GM21528 (cell line): ENCODE measurements around the gene RAC2.

Experiments used
- ATAC-seq: cut with Tn5 transposase; IDR thresholded peaks from one replicate; pipeline ENCODE4 v1.9.1; 2021; ENCODE audit warnings: mild to moderate bottlenecking, moderate library complexity; ENCODE audit not compliant: unreplicated experiment, low FRiP score

RAC2 gene

DNA sequence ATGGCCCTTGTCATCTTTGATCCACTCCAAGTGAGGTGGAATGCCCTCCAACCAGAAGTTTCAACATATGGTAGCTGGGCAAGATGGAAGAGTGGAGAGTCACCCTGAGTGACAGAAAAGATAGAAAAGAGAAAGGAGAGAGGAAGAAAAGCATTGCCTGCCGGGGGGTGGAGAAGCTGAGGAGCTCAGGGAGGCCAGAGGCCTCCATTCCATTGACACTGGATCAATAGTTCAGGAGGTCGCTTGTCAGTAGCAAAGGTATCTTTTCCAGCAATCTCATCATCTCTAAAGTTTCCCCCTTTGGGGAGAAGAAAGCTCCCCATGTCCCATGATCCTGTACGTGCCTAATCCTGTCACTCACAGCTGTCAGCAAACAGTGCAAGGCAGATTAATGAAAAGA is 49.3 kb downstream of the RAC2 start:
- no peak for ATAC-seq

DNA sequence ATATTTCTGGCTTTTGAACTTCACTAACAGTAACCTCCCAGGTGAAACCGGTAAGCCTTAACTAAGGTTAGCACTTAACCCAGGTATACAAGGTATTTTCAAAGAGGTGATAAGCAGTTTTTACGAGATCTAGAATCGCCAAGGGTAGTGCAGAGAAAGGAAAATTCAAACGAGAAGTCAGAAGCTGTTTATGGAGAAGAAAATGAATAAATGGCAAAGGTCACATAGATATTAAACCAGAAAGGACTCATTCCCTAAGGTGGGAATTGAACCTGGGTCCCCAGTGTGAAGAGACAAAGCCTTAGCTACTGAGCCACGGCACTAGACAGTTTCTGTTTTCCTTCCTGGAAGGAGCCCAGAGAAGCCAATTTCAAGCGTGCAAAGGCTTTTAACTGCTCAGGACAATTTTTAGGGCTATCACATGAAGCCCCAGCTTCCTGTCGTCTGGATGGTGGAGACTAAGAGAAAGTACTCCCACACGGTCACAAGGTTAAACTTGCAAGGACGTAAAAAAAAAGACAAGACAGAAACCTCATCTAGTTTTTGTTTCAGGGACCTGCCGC is 50.4 kb downstream of the RAC2 start:
- ATAC-seq, result no peak

DNA sequence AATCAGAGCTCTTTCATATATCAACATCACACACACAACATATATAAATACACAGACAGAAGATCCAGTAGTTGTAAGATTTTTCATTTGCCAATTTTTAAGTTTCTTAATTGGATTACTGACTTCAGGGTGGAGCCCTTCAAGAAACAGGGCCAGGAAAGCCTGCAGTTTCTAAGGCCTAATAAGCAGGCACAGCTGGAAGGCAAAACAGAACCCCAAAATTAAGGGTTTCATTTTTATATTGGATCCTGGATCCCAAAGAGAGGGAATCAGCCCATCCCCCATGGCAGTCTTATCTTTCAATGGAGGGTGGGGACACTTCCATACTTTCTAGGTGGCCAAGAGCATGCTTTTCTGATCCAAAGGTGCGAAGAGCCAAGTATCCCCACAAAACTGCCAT is 51.3 kb downstream of the RAC2 start:
- no peak for ATAC-seq

DNA sequence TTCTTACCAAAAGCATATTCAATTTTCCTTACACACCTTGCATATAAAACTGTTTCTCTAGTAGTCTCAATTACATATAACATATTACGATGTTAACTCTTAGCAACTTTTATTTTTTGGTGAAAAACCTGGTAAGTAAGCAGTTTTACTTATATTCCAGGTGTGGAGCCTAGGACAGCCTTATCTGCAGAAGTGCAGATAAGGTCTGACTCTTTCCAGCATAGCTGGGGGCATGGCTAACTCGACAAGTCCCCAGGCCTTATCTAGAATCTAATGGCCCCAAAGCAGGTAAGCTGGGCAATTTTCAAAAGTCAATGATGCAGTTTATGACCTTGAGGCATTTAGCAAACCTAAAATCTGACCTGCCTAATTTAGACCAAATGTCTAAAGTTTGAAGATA is 51.9 kb downstream of the RAC2 start:
- ATAC-seq, result no peak

DNA sequence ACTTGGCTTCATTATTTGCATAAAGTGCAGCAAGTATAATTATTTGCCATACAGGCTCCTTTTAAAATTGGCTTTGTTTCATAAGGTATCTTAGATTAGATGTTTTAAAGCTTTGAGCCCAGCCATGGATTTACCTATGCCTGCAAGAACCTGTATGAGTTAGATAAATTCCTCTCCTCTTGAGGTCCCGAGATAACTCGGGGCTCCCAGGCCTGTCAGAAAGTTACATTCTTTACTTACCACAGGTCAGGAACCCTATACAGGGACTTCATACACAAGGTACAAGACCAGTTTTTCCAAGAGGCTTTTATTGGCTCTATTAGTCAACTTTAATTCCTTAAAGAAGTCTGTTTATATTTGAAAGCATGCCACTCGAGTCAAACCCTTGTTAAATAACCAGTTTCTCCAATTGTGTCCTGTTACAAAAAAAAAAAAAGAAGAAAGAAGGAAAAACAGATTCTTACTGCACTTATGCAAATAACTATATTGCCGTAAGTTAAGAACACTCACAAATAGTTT is 53.7 kb downstream of the RAC2 start:
- ATAC-seq, result no peak

DNA sequence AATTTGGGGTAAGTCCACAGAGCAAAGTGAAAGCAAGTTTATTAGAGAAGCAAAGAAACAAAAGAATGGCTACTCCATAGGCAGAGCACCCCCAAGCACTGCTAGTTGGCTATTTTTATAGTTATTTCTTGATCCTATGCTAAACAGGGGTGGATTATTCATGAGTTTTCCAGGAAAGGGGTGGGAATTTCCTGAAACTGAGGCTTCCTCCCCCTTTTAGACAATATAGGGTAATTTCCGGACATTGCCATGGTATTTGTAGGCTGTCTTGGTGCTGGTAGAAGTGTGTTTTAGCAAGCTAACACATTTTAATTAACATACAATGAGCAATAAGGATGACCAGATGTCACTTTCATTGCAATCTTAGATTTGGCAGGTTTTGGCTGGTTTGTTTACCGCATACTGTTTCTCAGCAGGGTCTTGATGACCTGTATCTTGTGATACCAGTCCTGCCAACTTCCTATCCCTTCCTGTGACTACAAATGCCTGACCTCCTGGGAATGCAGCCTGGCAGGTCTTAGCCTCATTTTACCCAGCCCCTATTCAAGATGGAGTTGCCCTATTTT is 55.1 kb downstream of the RAC2 start:
- ATAC-seq, result no peak

DNA sequence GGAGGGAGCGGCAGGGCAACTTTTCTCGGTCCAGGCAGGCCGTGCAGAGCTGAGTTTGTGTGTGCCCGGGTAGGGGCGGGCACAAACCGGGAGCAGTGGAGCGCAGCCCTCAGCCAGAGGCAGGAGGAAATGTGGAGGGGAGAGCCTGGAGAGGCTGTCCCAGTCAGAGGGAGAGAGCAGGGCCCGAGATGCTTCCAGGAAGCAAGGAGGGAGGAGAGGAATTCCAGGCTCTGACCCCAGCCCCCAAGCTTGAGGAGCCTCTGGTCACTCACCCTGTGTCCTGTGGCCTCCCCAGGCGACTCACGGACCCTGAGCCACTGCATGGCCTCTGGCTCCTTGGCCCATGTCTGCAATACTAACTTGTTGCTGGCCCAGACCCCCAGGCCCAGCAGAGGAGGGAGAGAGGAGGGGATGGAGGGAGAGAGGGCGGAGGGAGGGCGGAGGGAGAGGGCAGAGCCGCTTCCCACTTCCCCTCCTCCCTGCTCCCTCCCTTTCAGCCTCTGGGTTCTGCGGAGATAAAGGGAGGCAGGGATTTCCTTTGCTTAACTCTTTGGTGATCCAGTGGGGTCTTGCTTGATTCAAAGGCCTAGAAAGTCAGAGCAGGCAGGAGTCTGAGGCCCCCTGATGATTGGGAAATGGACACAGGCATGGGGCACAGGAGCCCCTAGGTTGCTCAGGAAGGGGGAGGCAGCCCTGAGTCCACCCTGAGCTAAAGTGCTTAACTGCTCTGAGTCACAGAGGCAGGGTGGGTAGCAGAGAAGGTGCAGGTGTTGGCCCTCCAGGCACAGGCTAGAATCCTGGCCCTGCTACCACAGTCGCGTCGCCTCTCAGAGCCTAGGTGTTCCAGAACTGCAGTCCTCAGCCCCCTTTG is 55.9 kb downstream of the RAC2 start, which contains the start of gene C1QTNF6:
Gene C1QTNF6 (minus strand): TSS at position 357 of the 871 bp plus-strand sequence. CDS start 34 bp downstream, at position 323.
- ATAC-seq, result no peak

DNA sequence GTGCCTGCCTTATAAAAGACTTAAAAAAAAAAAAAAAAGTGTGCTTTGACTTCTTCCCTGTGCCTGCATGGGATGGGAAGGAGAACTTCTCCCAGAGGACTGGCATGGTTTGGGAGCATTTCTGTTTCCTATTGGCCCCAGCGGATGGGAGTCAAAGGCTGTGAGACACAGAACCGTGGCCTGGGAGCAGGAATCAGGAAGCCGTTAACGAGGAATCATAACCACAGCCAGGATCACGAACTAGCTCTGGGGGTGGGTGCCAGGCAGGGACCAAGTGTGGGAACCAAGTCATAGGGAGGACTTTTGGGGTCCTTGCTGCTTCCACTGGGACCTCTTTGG is 56.5 kb downstream of the RAC2 start:
- ATAC-seq, result no peak

DNA sequence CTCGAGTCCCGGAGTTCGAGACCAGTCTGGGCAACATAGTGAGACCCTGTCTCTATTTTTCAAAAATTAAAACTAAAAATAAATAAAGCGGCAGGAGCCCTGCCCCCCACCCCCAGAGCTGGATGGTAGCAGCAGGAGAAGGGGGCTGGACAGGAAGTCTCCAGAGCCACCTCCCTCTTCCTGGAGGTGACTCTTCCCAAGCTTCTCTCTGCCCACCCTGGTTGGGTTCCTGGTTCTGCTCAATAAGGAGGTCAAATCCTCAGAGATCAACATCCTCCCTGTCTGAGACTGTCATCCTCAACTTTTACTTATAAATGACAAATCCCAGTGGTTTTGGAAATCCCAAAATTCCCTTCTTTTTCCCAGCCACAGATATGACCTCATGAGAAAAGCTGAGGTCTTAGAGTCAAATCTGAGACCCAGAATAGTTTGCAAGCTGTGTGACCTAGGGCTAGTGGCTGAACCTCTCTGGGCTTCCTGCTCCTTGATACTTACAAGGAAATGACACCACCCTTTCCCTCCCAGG is 57.0 kb downstream of the RAC2 start:
- ATAC-seq, result no peak

DNA sequence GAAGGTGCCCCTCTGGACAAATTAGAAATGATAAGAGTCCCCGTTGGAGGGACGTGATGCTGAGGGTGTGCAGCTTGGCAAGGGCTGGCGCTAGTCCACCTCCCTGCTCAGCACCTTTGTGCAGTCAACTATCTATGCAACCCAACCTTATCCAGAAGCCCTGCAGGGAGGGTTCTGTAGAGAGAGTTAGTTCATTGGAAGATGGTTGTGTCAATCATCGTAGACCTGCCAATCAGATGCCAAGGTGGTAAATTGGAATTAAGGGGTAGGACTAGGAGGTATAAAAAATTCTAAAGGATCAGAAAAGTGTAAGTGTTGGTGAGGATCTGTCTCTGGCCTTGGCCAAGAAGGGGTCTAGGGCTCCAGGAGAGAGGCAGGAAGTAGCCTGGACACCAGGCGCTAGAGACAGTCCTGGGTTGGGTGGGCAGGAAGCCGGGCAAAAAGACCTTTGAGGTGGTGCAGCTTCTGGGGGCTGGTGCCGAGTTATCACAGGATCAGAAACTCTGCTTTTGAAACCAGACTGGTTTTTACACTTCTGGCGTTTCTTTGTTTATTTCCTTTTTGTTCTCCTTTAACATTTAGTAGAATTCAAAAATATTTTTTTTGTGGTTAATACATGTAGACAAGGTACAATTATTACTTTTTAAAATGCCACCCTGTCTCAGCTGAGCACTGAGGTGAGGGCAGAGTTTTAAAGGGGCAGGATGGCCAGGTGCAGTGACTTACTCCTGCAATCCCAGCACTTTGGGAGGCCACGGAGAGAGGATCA is 57.7 kb downstream of the RAC2 start:
- no peak for ATAC-seq

DNA sequence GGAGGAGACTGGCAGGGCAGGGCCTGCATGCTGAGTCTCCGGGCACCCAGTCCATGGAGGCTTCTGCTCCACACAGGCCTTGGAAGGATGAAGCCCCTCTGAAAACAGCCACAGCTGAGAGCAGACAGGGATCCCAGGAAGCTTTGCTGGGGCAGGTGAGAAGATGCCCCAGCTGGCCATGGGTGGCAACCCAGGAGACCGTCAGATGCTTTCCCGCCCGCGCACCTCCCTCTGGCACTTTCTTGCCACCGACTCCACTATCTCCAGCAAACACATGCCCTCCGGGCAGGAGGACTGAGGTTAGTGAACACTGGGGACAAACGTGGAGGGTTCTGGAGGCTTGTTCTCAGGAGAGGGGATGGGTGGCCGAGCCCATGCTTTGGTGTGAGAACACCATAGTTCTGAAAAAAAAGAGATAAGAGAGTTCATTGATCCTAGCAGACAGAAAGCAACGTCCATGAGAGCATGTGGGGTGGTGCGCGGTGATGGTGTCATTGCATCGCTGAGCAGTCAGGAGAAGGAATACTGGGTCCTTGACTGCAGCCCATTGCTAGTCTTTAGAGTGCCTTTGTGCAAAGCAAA is 58.3 kb downstream of the RAC2 start:
- no peak for ATAC-seq

DNA sequence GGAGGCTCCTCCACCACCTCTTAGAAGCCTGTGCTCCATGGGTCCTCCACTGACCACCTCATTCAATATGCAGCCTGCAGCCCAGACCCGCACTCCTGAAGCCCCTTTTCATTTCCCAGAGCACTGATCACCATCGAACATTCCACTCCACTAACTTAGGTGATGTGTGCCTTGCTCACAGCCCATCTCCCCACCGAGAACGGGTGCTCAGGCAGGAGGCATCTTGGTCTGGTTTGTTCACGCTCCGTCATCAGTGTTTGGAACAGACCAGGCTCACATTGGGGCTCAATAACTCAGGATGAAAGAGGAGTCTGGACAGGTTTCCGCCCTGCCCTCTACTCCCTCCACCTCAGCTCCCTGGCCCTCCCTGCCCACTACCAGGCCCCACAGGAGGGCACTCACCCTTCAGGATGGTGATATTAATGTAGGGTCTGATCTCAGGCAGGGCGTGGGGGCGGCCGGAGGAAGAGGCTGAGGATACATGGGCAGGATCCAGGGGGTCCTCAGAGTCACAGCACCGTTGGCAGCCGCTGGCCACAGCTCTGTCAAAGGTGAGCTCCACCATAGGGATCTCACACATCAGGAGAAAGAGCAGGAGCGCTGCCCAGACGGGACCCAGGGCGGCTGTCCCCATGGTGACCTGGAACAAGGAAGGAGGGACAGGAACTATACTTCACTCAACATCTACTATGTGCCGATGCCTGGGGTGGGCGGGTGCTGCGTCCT is 59.1 kb downstream of the RAC2 start:
- ATAC-seq, result no peak

DNA sequence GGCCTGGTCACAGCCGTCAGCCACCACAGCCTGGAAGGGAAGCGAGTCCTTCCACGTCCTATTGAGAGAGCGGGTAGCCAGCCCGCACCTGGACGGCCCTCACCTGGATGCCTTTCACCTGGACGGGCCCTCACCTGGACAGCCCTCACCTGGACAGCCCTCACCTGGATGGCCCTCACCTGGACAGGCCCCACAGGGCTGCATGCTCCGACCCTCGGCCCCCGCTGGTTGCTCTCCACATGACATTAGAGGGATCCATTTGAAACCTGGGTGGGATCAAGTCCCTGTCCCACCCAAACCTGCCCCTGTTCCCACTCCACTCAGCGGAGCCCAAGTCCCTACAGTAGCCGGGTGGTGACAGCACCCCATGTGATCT is 59.7 kb downstream of the RAC2 start:
- ATAC-seq, result no peak

DNA sequence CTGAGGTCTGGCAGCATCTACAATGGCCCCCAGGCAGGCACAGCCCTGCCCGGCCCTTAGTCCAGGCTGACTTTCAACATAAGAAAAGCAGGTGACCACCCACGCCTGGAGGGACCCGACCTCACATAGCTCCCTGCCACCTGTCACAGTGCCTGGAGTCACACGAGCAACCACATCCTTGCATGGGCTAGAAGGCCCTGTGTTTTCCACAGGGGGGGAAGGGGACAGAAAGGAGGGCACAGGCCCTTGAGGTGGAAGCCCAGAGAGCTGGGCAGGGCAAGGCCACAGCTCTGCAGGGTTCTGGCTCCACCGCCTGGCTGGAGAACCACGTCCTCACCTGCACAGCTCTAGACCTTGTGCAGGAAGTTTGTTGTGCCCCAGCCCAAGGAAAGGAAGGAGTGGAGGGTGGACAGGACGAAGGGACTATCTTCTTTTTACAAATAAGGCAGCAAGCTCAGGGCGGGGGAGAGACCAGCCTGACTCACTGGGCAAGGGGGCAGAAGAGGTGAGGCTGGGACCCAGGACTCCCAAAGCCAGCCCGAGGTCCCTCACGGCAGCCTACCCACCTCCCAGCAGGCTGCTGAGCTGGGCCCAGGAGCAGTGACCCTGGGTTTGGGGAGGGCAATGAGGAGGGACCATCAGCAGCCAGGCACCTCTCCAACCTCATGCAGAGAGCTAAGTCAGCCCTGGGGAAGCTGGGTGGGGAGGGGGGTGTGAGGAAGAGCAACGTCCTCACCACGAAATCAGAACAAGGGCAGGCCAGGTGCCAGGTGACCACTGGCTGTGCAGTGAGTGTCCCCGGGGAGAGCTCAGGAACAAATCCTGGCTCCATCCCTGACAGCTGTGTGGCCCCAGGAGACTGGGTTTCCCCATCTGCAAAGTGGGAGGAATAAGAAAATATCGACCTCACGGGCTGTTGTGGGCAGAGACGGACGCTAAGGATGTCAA is 60.4 kb downstream of the RAC2 start:
- no peak for ATAC-seq

DNA sequence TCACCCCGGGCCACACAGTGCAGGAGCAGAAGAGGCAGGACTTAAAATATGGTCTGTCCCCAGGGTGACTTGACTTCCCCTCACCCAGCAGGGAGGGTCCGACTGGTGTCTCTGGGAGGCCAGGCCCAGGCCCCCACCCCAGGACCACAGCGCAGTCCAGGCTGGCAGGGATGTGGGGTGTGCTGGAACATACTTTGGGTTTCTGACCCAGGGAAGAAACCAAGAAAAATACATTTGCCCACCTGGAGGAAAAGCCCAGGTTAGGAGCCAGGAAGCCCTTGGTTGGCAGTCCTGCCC is 61.2 kb downstream of the RAC2 start:
- no peak for ATAC-seq

DNA sequence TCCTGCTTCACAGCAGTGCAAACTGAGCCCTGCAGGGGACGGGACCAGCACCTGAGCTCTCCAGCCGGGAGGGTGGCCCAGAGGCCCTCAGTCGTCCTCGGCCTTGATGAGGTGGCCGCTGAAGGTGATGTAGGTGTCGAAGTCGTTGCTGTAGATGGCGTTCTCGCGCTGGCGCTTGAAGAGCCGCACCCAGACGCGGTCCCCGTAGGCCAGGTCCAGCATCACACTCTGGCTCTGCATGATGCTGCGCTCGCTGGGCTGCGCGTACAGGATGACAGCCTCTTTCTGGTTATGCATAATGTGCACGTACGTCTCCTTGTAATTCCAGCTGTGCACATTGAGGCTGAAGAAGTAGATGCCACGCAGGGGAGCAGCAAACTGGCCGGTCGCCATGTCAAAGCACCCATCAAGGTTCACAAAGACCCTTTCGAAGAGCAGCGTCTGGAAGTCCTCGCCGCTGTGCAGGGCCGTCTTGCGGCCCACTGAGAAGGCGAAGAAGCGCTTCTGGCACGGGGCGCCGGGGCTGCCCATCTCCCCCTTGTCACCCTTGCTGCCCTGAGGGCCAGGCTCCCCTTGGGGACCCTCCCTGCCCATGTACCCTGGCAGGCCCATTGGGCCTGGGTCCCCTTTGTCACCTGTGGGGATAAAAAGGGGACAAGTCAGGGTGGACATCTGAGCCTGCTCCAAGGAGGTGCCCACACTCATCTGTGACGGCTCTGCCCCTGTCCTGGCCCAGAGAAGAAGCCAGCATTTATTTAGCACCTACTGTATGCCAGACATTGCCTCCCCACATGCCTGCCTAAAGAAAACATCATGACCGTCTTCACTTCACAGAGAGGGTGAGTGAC is 61.7 kb downstream of the RAC2 start:
- no peak for ATAC-seq

DNA sequence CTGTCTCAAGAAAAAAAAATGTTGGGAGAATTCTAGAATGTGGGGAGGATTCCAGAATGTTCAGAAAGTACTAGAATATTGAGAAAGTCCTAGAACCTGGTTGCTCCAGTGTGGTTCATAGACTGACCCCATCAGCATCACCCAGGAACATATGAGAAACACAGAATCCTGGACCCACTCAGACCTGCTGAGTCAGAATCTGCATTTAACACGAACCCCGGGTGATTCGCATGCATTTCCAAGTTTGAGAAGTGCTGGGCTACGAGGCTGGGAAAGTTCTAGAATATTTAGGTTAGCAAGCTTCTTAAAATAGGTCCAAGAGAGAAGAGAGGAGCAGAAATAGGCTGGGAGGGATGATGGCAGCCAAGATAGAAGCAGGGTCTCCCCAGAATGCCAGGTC is 62.4 kb downstream of the RAC2 start:
- ATAC-seq, result no peak
